ENCODE data around the gene CPA5. TPM values are rescaled to one million over a fixed set of nuclear protein-coding genes. Genes with fewer than 3 reads are reported as not detected.

Gene CPA5
- total and polyA plus RNA-seq, 2 of the 8 experiments (the other 6 are each of a cell fraction or from before 2014, with no cell fraction given), result 0.12 TPM; not detected in 1

GRCh38 chr7:130297628-130298543 is 46.7 kb upstream of the CPA5 start:
- POLR2A ChIA-PET (ENCODE audit: partially characterized antibody), result no interaction called here
- Histone ChIP-seq H3K56ac (replicated peaks; ENCODE audit: insufficient read length, low read depth, low read length) (no peak overlapping the region), H2BK12ac (ENCODE audit: low read depth, low read length) (no peak overlapping the region), H3K23me2 (ENCODE audit: low read depth, low read length) (no peaks in the 10 kb centered on the region), H4K20me1 (replicated peaks in 1 of 2; ENCODE audit: control insufficient read depth in 1 of 2, insufficient read depth in 2 of 2, low read length in 2 of 2) (no peaks in the 10 kb centered on the region), H2BK20ac (ENCODE audit: low read length) (no peak overlapping the region), H3K79me1 (ENCODE audit: low read depth, low read length) (no peaks in the 10 kb centered on the region), H2AK5ac (ENCODE audit: low read depth, low read length) (no peak overlapping the region), H3K4ac (replicated peaks; ENCODE audit: insufficient read length, low read depth, low read length) (no peak overlapping the region), H3K9me3 (ENCODE audit: insufficient read depth in 2 of 2, low read depth in 1 of 2, low read length in 1 of 2) (no peaks in the 10 kb centered on the region), H3K27me3 (replicated peaks in 1 of 4; ENCODE audit: control insufficient read depth in 3 of 4, extremely low read depth in 1 of 4, insufficient read depth in 3 of 4, low read length in 3 of 4) (no peaks in the 10 kb centered on the region), H3K18ac (ENCODE audit: extremely low read depth, low read length) (no peak overlapping the region), H3K36me3 (ENCODE audit: control insufficient read depth in 2 of 4, insufficient read depth in 4 of 4, low read length in 3 of 4) (no peaks in the 10 kb centered on the region), H4K8ac (ENCODE audit: extremely low read depth, insufficient read depth, low read length) (no peak overlapping the region), H3K9ac (replicated peaks in 1 of 4; ENCODE audit: extremely low read depth in 1 of 4, low read depth in 3 of 4, low read length in 3 of 4) (no peak overlapping the region), H4K5ac (ENCODE audit: insufficient read length, low read depth, low read length) (no peak overlapping the region), H2BK120ac (replicated peaks; ENCODE audit: low read depth, low read length) (no peak overlapping the region), H3K23ac (ENCODE audit: insufficient read length) (no peak overlapping the region), H2AFZ (ENCODE audit: low read length) (no peak overlapping the region), H3K4me3 (ENCODE audit: extremely low read depth in 1 of 4, insufficient read depth in 2 of 4, low read depth in 3 of 4, low read length in 4 of 4) (no peak overlapping the region), H3K79me2 (ENCODE audit: control insufficient read depth in 1 of 2, insufficient read depth in 2 of 2, low read length in 2 of 2) (no peaks in the 10 kb centered on the region), H2BK5ac (ENCODE audit: low read depth, low read length) (no peak overlapping the region), H4K91ac (replicated peaks; ENCODE audit: insufficient read length, low read length) (no peak overlapping the region), H3K4me2 (ENCODE audit: insufficient read depth in 1 of 2, low read depth in 2 of 2, low read length in 2 of 2) (no peak overlapping the region), H3K27ac (ENCODE audit: low read depth, low read length) (no peak overlapping the region), H2BK15ac (ENCODE audit: low read length) (no peak overlapping the region), H3K14ac (ENCODE audit: insufficient read length) (no peak overlapping the region), H3K4me1 (replicated peaks in 1 of 4; ENCODE audit: control insufficient read depth in 3 of 4, insufficient read depth in 4 of 4, low read length in 3 of 4) (no peaks in the 10 kb centered on the region)
- FAIRE-seq (no peak), DNase-seq (ENCODE audit: low read depth in 1 of 2, low spot score in 2 of 2) (no peak)
- WGBS, 2 experiments (ENCODE audit: extremely low coverage in 1 of 2, insufficient coverage in 1 of 2, insufficient read length in 1 of 2, insufficient replicate concordance in 2 of 2, low coverage in 1 of 2, low lambda C conversion rate in 2 of 2, missing lambda C conversion rate in 1 of 2), result 94% methylated on average over 18 of the region's 20 CpGs; no CpG with 5 or more reads in 1 of the 2 experiments
- CTCF ChIA-PET (ENCODE audit: partially characterized antibody), result interaction anchor here (0.7 to 1.5 kb wide), 6 partner anchors 9 to 55 kb away, joined by 3 to 5 read pairs (median 4); no protein-coding TSS in a partner anchor
- no peak for TF ChIP-seq CBX5 (IDR thresholded peaks at IDR 0.05; ENCODE audit: low read depth, low read length)
- TF ChIP-seq POLR2AphosphoS5 (IDR thresholded peaks at IDR 0.05; ENCODE audit: low read depth, low read length), result no peak
- no peak for TF ChIP-seq SP4 (IDR thresholded peaks at IDR 0.05; ENCODE audit: low read length)
- TF ChIP-seq TAF1 (IDR thresholded peaks at IDR 0.05; ENCODE audit: low read depth, low read length), result no peak
- TF ChIP-seq SIN3A (conservative IDR thresholded peaks at IDR 0.05 in 1 of 2, IDR thresholded peaks at IDR 0.05 in 1 of 2; ENCODE audit: low read depth in 1 of 2, low read length in 2 of 2), result no peak
- TF ChIP-seq CTBP2 (IDR thresholded peaks at IDR 0.05; ENCODE audit: borderline replicate concordance, insufficient read depth, insufficient read length, low read length), result no peak
- no peak for TF ChIP-seq CTCF (IDR thresholded peaks at IDR 0.05; ENCODE audit: control extremely low read depth in 1 of 3, insufficient read depth in 1 of 3, low read depth in 1 of 3, low read length in 3 of 3)
- no peak for TF ChIP-seq CHD1 (IDR thresholded peaks at IDR 0.05; ENCODE audit: low read depth, low read length)
- TF ChIP-seq YY1 (IDR thresholded peaks at IDR 0.05; ENCODE audit: low read depth, low read length), result no peak
- no peak for TF ChIP-seq MAFK (IDR thresholded peaks at IDR 0.05; ENCODE audit: low read depth, low read length)

All from H1 (cell line).